ENCODE results near the gene CC2D2B.
"Not testable (repeated sequence)": the region's sequence is repeated elsewhere in the genome, so short reads cannot be mapped to it uniquely, and the experiment has no call there.

The CC2D2B gene, protein sequence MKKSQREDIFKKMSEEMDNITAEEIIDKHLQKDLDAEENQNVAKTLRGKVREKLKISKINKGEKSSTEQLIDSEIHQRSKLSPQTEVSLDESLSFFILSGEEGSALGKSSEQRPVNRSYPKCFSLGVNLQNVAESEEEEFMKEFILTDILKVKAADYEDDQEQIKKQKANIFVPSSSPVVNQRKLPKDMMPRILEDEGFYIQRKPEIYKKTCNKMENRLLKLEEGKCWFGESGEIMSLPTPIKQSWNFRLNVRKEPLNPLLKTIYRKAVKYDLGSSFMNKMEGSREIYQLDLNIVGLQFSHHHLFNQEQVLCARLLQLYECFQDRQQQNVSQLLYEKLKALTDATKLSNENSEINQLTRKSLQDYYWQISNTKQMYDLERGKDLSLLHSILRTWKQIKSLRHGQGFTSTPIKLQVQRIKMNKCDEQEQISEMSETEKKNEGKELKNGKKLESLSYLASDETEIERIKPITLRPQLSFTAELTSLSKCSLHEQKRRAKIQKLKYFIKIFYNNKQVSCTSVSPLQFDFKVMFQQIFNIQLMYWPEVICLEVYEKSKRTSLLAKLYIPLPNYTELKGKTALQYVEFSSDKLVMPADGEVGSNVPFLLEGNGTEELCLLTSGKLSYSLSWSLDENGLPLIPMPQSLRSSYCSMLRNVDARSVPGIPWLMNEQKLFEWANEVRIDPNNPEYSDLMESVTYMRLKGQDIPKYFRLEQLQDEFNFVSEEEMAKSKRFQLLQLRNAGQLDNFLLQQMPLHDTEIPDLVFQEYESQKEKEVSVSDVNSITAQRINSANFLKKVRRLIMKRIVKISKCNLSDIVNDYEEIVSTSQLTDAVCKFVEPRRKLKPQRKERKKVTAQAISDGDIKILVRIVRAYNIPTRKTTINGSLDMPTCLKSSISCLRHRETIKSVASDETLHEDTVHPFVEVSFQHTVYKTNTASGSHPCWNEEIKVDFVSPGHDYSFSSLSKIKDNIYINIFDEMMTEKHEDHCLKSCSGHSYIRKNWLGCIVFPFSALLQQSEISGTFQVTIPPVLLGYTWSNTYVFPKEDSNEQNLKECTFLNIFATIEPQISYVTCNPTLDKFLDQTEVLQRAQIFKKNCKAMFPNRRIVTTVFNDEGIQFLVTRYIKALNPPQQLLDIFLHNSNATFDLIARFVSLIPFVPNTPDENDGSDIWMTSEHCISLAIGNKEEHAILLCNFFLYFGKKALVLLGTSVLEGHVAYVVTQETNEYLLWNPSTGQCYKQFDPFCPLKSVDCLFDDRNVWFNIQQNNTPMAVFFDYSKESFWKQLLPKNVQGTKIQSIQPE (N-terminal part only)

DNA sequence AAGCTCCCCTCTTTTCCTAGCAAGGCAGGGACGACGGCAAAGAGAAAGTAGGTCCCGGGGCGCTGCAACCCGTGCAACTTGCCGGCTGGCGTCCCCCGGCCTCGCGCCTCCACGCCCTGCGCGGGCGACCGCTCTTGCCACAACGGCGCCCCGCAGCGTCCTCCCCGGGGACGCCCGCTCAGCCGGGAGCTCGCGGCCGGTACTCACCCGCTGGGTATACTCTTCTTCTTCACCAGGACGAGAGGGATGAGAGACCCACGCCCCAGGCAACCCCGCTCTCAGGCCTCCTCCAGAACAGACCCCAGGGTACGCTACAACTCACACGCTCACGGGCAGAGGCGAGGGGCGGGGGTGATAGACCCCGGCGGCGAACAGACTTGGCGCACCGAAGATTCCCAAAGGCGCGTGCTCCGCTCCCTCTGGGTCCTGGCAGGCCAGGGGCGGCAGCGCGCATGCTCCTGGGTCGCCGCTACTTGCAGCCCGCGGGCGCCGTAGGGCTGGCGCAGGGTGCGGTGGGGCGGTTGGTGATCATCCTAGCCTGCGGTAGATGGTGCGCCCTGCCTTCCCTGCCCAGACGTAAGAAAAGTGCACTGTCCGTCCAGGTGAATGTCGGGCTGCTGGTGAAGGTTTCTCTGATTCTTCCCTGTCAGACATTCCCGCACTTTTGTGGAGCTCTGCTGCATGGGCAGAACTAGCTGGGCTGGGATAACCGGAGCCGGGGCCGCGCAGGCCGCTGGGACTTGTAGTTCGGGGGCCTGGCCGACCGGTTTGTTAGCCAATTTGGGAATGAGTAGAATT, at the start of gene CC2D2B:
TSS of gene CC2D2B (plus strand) at position 520 of the 798 bp plus-strand sequence. CDS start 3,349 bp downstream, outside the sequence.
- peak; percentile 73 for DNase-seq

DNA sequence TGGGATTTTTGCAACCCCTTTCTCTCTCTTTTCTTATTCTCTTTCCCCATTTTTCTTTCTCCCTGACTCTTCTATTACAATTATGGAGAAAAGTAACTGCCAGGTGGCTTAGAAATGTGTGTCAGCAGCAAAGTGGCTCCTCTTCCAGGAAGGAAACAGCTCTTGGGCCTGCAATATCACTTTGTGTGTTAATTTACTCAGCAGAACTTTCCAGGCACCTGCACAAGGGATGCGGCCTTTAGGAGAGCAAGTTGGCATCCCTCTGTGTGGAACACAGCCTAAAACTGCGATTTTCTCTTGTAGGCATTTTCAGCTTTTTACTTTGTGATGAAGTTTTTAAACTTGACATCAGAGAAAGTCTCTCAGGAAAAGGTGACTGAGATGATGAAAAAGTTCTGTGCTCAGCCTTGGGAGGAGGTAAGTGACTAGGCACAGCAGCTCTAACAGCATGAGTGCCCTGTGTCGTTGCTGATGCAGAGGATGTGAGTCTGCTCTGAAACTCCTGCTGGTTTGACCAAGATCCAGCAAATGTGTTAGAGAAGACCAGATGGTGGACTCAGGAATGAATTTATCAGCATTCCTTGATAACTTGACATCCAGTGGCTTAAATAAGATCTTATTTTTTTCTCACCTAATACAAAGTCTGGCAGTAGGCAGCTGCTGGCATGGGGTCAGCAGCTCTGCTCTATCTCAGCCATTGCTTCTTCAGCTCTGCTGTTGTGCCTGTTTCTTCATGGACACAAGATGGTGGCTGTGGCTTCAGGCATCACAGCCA, 47.4 kb upstream of the CC2D2B start:
- no peak for DNase-seq

DNA sequence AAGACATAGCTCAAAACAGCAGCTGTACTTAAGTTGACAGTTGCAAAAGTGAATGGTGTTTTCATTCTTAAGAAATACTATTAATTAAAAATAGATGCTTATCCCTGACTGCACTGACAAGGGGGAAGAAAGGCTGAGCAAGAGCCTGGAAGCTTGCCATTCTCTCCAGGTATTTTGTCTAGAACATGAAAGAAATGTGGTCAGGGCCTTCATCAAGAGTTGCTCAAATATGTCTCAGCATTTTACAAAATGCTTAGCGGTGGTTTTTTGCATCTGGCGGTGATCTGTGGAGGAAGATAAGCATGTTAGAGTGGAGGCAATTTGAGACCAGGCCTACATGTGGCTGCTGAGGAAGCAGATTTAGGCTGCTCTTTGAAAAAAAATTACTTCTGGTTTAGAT, 46.4 kb upstream of the CC2D2B start:
- no peak for DNase-seq

DNA sequence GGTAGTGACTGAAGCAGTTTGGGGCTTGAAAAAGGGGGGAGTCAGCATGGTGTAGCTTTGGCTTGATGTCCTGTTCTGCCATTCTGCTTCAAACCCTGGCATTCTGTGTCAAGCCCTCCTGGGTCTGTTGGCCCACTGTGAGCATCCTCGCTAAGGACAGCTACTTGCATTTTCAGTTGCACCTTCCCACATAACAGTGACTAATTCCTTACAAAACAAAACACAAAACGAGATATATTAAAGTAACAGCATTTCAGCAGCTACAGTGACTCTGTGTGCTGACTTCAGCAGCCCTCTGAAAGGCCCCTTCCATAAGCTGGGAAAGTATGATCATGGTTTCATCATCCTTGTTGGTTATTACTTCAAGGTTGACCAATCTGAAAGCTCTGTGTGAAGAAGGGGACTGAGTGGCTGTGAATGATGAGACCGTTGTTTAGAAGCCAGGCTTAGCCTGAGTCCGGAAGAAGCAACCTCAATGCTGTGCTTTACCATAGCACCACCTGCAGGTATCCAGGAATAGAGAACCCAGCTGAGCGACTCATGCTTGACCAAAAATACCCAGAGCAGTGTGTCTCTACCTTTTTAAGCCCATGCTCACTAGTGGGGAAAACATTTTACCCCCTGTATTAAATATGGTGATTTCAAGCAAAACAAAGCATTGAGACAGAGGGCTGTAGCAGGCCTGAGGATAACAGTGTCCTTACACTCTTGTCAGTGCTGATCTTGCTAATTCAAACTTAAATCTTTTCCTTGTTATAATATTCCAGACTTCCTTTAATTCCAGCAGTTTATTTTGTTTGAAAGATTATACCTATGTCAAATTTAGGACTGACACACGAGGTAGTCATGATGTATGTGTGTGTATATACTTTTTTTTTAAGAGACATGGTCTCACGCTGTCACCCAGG, 42.6 kb upstream of the CC2D2B start:
- DNase-seq = no peak

DNA sequence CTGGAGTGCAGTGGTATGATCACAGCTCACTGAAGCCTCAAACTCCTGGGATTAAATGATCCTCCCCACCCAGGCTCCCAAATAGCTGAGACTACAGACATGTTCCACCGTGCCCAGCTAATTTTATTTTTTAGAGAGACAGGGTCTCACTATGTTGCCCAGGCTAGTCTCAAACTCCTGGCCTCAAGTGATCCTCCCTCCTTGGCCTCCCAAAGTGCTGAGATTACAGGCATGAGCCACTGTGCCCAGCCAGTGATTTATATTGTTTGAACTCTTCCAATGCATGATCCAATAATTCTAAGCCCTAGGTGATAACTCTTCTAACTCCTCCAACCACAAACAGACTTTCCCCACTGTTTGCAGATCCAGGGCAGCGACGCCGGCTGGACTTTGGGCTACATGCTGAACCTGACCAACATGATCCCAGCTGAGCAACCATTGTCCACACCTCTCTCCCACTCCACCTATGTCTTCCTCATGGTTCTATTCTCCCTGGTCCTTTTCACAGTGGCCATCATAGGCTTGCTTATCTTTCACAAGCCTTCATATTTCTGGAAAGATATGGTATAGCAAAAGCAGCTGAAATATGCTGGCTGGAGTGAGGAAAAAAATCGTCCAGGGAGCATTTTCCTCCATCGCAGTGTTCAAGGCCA, 41.8 kb upstream of the CC2D2B start:
- no peak for DNase-seq

DNA sequence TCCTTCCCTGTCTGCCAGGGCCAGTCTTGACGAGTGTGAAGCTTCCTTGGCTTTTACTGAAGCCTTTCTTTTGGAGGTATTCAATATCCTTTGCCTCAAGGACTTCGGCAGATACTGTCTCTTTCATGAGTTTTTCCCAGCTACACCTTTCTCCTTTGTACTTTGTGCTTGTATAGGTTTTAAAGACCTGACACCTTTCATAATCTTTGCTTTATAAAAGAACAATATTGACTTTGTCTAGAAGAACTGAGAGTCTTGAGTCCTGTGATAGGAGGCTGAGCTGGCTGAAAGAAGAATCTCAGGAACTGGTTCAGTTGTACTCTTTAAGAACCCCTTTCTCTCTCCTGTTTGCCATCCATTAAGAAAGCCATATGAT, 41.3 kb upstream of the CC2D2B start:
- no peak for DNase-seq

DNA sequence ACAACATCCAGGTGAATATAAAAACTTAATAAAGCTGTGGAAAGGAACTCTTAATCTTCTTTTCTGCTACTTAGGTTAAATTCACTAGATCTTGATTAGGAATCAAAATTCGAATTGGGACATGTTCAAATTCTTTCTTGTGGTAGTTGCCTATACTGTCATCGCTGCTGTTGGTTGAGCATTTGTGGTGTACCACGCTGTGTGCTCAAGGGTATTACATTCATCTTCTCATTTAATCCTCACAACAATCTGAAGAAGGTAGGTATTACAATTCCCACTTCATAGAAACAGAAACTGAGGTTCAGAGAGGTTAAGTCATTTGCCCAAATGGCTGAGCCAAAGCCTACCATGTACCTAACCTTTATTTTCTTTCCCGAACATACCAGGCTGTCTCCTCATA, 39.9 kb upstream of the CC2D2B start:
- DNase-seq = no peak

DNA sequence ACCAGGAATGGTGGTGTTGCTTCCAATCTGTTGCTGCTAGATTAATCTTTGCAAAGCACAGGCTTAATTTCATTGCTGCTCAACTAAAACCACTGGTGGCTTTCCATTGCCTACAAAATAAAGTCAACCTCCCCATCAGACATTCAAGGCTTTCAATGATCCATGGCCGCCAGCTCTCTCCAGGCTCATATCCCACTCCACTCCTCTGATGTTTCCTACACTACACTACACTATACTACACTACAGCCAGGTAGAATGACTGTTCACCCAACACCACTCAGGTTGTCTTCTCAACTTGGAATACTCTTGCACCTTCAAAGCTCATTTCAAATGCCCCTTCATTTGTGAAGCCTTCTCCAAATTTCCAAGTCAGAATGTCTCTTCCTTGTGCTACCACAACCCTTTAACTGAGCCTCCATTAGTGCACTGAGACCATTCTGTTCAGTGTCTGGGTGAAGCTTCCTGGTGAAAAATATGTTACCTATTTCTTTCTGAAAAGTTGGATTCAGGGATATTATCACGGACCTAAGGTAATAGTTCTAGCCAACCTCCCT, 35.5 kb upstream of the CC2D2B start:
- no peak for DNase-seq

DNA sequence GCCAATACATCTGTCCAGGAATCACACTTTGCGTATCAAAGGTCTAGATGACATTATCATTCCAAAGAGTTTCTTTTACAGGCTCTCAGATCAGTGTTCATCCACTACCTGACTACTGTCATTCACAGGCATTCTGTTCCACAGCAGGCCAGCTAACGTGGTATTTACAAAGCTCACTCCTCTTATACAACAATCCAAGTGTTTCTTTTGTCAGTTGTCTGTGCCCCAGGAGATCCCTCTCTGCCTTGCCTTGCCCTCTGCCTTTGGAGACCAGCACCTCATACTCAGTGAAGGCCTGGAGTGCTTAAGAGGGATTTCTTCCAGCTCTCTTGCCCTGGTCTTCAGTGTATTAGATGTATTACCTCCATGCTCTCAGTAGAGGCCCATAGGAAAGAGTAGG, 34.6 kb upstream of the CC2D2B start:
- DNase-seq = no peak

DNA sequence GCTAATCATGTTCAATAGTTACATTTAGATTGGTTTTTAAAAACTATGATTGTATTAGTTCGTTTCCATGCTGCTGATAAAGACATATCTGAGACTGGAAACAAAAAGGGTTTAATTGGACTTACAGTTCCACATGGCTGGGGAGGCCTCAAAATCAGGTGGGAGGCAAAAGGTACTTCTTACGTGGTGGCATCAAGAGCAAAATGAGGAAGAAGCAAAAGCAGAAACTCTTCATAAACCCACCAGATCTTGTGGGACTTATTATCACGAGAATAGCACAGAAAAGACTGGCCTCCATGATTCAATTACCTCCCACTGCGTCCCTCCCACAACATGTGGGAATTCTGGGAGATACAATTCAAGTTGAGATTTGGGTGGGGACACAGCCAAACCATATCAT, 34.1 kb upstream of the CC2D2B start:
- DNase-seq = no peak

DNA sequence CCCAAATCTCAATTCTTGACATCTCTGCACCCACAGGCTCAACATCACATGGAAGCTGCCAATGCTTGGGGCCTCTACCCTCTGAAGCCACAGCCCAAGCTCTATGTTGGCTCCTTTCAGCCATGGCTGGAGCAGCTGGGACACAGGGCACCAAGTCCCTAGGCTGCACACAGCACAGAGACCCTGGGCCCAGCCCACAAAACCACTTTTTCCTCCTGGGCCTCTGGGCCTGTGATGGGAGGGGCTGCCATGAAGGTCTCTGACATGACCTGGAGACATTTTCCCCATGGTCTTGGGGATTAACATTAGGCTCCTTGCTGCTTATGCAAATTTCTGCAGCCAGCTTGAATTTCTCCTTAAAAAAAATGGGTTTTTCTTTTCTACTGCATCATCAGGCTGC, 33.0 kb upstream of the CC2D2B start:
- DNase-seq = not testable (repeated sequence)

DNA sequence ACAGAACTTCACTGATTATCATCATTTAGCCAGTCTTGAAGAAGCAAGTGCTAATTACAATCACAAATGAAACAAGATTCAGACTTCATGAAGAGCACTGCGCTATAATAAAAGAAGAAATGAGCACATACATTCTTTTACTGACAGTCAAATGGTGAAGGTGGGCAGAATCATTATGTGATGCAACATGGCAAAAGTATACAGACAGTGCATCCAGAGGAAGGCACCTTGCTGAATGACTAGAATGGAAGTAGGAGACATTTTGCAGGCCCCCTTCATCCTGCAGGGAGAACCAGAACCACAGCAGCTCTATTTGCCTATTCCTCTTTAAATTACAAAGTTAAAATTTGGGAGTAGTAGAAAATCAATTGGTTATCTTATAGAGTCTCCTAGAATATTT, 31.0 kb upstream of the CC2D2B start:
- no peak for DNase-seq

DNA sequence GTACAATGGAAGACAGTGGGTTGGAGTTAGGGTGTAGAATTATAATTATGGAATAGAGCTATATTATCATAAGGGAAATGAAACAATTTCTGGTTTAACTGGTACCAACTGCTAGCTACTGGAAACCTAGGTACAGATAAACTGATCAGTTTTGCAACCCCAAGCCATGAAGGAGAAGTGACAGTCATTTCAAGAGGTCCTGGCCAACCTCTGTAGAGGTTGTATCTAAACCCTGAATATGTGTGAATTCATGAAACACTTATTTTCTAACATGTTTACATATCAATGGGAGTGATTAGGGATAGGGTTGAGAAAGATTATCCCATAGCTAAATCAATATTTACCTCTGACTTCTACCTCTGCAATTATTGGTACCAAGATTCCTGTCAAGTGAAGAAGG, 29.9 kb upstream of the CC2D2B start:
- DNase-seq = no peak

DNA sequence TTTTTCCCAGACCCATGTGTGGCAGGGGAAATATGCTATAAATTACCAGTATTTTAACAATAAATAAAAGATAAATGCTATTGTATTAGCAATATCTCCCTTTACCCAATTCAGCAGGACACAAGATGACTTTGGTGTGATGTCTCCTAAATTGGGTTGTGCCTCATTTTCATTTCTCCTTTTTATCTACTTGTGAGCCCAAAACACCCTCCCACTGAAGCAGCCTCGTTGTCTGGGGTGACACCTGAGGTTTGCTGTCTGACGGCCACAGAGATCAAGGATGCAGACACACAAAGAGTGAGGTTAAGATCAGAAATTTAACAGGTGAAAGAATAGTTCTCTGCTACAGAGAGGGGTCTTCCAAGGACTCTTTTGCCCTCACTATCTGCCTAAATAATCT, 27.1 kb upstream of the CC2D2B start:
- DNase-seq = no peak

DNA sequence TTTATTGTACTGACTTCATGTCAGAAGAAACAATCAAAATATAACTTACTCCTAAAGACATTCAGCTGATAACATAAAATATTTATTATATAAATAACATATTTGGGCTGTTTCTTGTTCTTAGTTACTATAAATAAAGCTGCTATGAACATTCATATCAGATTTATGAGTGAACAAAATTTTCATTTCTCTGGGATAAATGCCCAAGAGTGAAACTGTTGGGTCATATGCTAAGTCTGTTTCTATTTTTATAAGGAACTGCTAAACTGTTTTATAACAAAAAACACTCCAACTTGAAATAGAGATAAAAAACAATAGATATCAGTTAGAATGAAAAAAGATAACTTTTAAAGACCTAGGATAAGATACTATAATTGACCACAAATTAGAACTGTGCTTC, 26.5 kb upstream of the CC2D2B start:
- no peak for DNase-seq

DNA sequence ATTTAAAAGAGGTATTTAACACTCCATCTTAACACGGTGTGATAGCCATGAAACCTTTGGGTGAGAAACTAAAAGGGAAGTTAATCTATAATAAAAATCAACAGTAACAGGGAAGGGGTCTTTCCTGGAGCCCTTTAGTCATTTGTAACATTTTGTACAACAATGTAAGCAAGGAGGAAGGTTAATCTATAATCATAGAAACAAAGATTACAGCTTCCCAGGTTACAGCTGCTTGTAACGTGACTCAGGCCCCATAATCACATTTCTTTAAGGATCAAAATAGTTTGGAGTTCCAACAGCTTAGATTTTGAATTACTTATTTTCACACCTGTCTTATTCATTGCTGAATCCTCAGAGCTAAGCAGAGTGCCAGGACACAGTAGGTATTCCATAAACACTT, 17.9 kb upstream of the CC2D2B start:
- DNase-seq = no peak

DNA sequence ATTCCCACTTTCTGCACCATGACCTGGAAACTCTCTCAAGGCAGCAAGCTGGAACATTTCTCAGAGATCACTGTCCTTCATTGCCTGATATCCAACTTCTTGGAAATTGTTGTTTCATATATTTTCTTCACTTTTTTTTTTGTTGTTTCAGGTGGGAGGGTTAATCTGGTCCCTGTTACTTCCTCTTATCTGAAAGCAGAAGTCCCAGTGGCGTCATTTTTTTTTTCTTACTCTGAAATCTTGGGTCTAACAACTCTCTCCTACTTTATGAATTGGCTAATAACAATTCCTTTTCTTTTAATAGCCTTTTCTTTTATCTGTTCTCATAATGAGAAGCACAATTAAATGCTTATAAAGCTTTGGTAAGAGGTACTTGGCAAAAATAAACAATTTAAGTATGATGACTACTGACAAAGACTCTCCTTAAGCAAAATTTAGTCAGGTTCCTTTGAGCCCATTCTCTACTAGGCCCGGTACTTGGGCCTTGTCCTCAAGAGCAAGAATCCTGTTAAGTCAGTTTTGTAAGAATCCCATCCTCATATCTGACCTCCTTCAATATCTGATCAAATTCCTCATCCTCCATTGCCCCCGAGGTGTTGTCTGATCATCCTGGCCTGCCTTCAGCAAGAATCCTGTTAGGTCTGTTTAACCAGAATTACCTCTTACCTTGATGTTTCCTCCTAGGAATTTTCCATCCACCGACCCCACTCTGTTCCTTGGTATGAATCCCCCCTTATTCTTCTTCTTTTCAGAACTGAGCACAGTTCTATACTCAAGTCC, 11.5 kb upstream of the CC2D2B start:
- DNase-seq = no peak

DNA sequence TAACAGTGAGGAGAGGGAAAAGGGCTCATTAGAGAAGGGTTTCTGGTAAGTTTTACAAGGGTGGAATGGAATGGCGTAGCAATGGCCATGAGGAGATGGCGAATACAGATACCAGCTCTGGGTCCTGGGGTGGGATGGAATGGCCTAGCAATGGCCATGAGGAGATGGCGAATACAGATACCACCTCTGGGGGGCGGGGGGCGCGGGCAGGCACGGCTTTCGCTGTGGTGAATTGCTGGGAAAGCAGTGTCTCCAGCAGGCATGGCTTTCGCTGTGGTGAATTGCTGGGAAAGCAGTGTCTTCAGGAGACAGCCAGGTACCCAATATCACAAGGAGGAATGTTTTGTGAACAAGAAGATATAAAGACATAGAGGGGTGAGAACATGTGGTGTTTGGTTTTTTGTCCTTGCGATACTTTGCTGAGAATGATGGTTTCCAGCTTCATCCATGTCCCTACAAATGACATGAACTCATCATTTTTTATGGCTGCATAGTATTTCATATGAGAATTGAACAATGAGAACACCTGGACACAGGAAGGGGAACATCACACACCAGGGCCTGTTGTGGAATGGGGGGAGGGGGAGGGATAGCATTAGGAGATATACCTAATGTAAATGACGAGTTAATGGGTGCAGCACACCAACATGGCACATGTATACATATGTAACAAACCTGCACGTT, 1.7 kb upstream of the CC2D2B start:
- DNase-seq = not testable (repeated sequence)

Measured in stimulated activated CD4-positive, alpha-beta T cell treated with anti-CD3 and anti-CD28 coated beads, Interleukin-12 subunit alpha, Interleukin-12 subunit beta, amount 100 ng/mL, for 4 hours (primary cell).